Right renal cortex interstitium (tissue), 3 donors: ENCODE results near the gene METRN. TPM values are rescaled to one million over a fixed set of nuclear protein-coding genes. Genes with fewer than 3 reads are reported as not detected.

Experiments
- DNase-seq, 3 donors: peaks; one replicate each; pipeline ENCODE4 v3.0.0-alpha.2; 2013; ENCODE audit warnings: low read depth in 3 of 3, low spot score in 2 of 3
- polyA plus RNA-seq, 3 donors: library from polyadenylated mRNA; unstranded; fragments of 120-200 nt; gene quantifications; one replicate each; pipeline ENCODE4 v1.2.1, GENCODE V29; 2013; ENCODE audit not compliant: insufficient read length in 3 of 3

The METRN gene
- polyA plus RNA-seq, 3 donors, result 4.5 to 6.0 (median 5.2) TPM

DNA sequence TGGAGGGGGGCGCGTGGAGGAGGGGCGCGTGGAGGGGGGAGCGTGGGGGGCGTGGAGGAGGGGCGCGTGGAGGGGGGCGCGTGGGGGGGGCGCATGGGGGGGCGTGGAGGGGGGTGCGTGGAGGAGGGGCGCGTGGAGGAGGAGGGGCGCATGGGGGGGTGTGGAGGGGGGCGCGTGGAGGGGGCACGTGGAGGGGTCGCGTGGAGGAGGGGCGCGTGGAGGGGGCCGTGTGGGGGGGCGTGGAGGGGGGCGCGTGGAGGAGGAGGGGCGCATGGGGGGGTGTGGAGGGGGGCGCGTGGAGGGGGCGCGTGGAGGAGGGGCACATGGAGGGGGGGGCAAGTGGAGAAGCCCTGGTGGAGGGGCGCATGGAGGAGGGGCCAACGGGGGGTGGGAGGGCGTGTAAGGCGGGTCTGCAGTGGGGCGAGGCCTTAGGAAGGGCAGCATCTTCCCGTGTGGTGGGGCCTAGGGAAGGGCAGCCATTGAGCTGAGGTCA lies 52.9 kb downstream of the METRN start:
- no peak for DNase-seq

DNA sequence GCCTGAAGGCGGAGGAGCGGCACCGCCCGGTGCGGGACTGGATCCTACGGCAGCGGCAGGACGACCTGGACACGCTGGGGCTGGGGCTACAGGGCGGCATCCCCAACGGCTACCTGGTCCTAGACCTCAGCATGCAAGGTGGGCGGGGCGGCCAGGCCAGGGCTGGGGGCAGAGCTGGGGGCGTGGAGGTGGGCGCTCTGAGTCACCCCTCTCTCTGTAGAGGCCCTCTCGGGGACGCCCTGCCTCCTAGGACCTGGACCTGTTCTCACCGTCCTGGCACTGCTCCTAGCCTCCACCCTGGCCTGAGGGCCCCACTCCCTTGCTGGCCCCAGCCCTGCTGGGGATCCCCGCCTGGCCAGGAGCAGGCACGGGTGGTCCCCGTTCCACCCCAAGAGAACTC lies 53.5 kb downstream of the METRN start:
- DNase-seq, result no peak

Other genes with a start within 250 kb of the METRN start
- 10 to 100 TPM; 18.2 to 19.8 (median 18.2) TPM for gene CAPN15, start 187.4 kb upstream of the METRN start, polyA plus RNA-seq
- gene PRR35, start 154.7 kb upstream of the METRN start, polyA plus RNA-seq, result 1 to 10 TPM; 7.4 to 8.6 (median 7.5) TPM
- gene NHLRC4, start 148.1 kb upstream of the METRN start, polyA plus RNA-seq, result 1 to 10 TPM; 6.4 to 6.9 (median 6.6) TPM
- 10 to 100 TPM; 49.8 to 55.6 (median 50.4) TPM for gene PIGQ, start 145.2 kb upstream of the METRN start, polyA plus RNA-seq
- 10 to 100 TPM; 12.7 to 16.6 (median 14.4) TPM for gene RAB40C, start 125.1 kb upstream of the METRN start, polyA plus RNA-seq
- gene WFIKKN1, start 84.1 kb upstream of the METRN start, polyA plus RNA-seq, result 1 to 10 TPM in 1 of 3 donors, under 1 TPM in 2; 0.82 to 1.2 (median 0.94) TPM
- gene METTL26, start 78.8 kb upstream of the METRN start, polyA plus RNA-seq, result 10 to 100 TPM; 34.8 to 45.2 (median 42.0) TPM
- 10 to 100 TPM; 11.1 to 15.5 (median 12.5) TPM for gene MCRIP2, start 73.3 kb upstream of the METRN start, polyA plus RNA-seq
- gene WDR90, start 65.8 kb upstream of the METRN start, polyA plus RNA-seq, result 10 to 100 TPM; 22.4 to 27.5 (median 22.8) TPM
- 10 to 100 TPM; 58.2 to 68.2 (median 60.6) TPM for gene RHOT2, start 47.0 kb upstream of the METRN start, polyA plus RNA-seq
- 1 to 10 TPM in 2 of 3 donors, under 1 TPM in 1; 0.58 to 1.5 (median 1.1) TPM for gene RHBDL1, start 39.4 kb upstream of the METRN start, polyA plus RNA-seq
- gene STUB1, start 34.7 kb upstream of the METRN start, polyA plus RNA-seq, result 100 to 1,000 TPM; 117 to 125 (median 120) TPM
- gene JMJD8, start 30.8 kb upstream of the METRN start, polyA plus RNA-seq, result 10 to 100 TPM; 56.0 to 68.0 (median 65.2) TPM
- 10 to 100 TPM in 1 of 3 donors, 1 to 10 TPM in 2; 9.2 to 10.2 (median 9.5) TPM for gene WDR24, start 24.7 kb upstream of the METRN start, polyA plus RNA-seq
- gene FBXL16, start 9.3 kb upstream of the METRN start, polyA plus RNA-seq, result 1 to 10 TPM in 2 of 3 donors, under 1 TPM in 1; 0.96 to 1.8 (median 1.1) TPM
- gene ANTKMT, start 6.0 kb downstream of the METRN start, polyA plus RNA-seq, result 10 to 100 TPM in 2 of 3 donors, 1 to 10 TPM in 1; 8.4 to 11.0 (median 10.2) TPM
- 1 to 10 TPM in 2 of 3 donors, under 1 TPM in 1; 0.74 to 1.3 (median 1.2) TPM for gene CCDC78, start 11.3 kb downstream of the METRN start, polyA plus RNA-seq
- 1 to 10 TPM; 3.4 to 4.0 (median 3.8) TPM for gene HAGHL, start 12.0 kb downstream of the METRN start, polyA plus RNA-seq
- gene CIAO3, start 25.9 kb downstream of the METRN start, polyA plus RNA-seq, result 10 to 100 TPM; 18.9 to 23.4 (median 22.8) TPM
- gene MSLN, start 45.6 kb downstream of the METRN start, polyA plus RNA-seq, result 10 to 100 TPM; 12.1 to 24.9 (median 13.8) TPM
- 10 to 100 TPM; 10.1 to 11.0 (median 10.4) TPM for gene RPUSD1, start 73.3 kb downstream of the METRN start, polyA plus RNA-seq
- gene CHTF18, start 73.5 kb downstream of the METRN start, polyA plus RNA-seq, result 10 to 100 TPM; 16.0 to 21.1 (median 16.5) TPM
- under 1 TPM in 2 of 3 donors, not detected in 1; 0.12 to 0.31 TPM for gene GNG13, start 85.6 kb downstream of the METRN start, polyA plus RNA-seq